ENCODE data around the gene NR3C2.

The NR3C2 gene

GRCh38 chr4:148073349-148073748, 368.9 kb downstream of the NR3C2 start:
- Histone ChIP-seq H3K9me2 (ENCODE audit: low read depth, low read length) (no peaks in the 10 kb centered on the region), H3K36me3 (ENCODE audit: insufficient read depth, low read length) (peaks cover 4% of the 10 kb centered on the region; the same call in 1 of the 2 replicates), H3K27ac (ENCODE audit: low read depth, low read length, poor library complexity, severe bottlenecking) (no peak overlapping the region), H4K20me1 (ENCODE audit: insufficient read depth, low read length) (no peaks in the 10 kb centered on the region), H3K27me3 (ENCODE audit: insufficient read depth, low read length) (no peaks in the 10 kb centered on the region), H3K4me1 (ENCODE audit: insufficient read depth, low read length, severe bottlenecking) (no peaks in the 10 kb centered on the region), H3F3A (ENCODE audit: insufficient read depth, low read length) (no peaks in the 10 kb centered on the region), H3K9ac (ENCODE audit: low read length) (no peak overlapping the region), H3K9me3 (ENCODE audit: low read length) (peaks cover 6% of the 10 kb centered on the region; the same call in 1 of the 2 replicates), H3K79me2 (ENCODE audit: insufficient read depth, low read length) (no peaks in the 10 kb centered on the region), H3K4me2 (ENCODE audit: low read length) (no peak overlapping the region), H2AFZ (ENCODE audit: low read length) (no peak overlapping the region), H3K4me3 (ENCODE audit: low read depth, low read length, poor library complexity, severe bottlenecking) (no peak overlapping the region)
- TF ChIP-seq EZH2 (IDR thresholded peaks at IDR 0.05; ENCODE audit: borderline replicate concordance, low read length): no peak

GRCh38 chr4:148072789-148073188, 369.4 kb downstream of the NR3C2 start:
- TF ChIP-seq EZH2 (IDR thresholded peaks at IDR 0.05; ENCODE audit: borderline replicate concordance, low read length): no peak
- TF ChIP-seq, protein P1, sequence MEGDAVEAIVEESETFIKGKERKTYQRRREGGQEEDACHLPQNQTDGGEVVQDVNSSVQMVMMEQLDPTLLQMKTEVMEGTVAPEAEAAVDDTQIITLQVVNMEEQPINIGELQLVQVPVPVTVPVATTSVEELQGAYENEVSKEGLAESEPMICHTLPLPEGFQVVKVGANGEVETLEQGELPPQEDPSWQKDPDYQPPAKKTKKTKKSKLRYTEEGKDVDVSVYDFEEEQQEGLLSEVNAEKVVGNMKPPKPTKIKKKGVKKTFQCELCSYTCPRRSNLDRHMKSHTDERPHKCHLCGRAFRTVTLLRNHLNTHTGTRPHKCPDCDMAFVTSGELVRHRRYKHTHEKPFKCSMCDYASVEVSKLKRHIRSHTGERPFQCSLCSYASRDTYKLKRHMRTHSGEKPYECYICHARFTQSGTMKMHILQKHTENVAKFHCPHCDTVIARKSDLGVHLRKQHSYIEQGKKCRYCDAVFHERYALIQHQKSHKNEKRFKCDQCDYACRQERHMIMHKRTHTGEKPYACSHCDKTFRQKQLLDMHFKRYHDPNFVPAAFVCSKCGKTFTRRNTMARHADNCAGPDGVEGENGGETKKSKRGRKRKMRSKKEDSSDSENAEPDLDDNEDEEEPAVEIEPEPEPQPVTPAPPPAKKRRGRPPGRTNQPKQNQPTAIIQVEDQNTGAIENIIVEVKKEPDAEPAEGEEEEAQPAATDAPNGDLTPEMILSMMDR (IDR thresholded peaks at IDR 0.05; ENCODE audit: low read length): no peak
- Histone ChIP-seq H3K27me3 (ENCODE audit: insufficient read depth, low read length) (no peaks in the 10 kb centered on the region), H3K79me2 (ENCODE audit: insufficient read depth, low read length) (no peaks in the 10 kb centered on the region), H3F3A (ENCODE audit: insufficient read depth, low read length) (no peaks in the 10 kb centered on the region), H3K9ac (ENCODE audit: low read length) (no peak overlapping the region), H3K9me3 (ENCODE audit: low read length) (peaks cover 6% of the 10 kb centered on the region; the same call in 1 of the 2 replicates), H3K4me3 (ENCODE audit: low read depth, low read length, poor library complexity, severe bottlenecking) (no peak overlapping the region), H2AFZ (ENCODE audit: low read length) (no peak overlapping the region), H3K27ac (ENCODE audit: low read depth, low read length, poor library complexity, severe bottlenecking) (no peak overlapping the region), H3K36me3 (ENCODE audit: insufficient read depth, low read length) (peaks cover 4% of the 10 kb centered on the region; the same call in 1 of the 2 replicates), H4K20me1 (ENCODE audit: insufficient read depth, low read length) (no peaks in the 10 kb centered on the region), H3K4me2 (ENCODE audit: low read length) (no peak overlapping the region), H3K4me1 (ENCODE audit: insufficient read depth, low read length, severe bottlenecking) (no peaks in the 10 kb centered on the region), H3K9me2 (ENCODE audit: low read depth, low read length) (no peaks in the 10 kb centered on the region)

- H3K36me3 ChIP-seq (ENCODE audit: insufficient read depth, low read length): 0 out of 2 replicates have a peak, but pooled peaks cover 2% of the 10 kb centered on the region
These were observed 371.2 kb downstream of the NR3C2 start for GRCh38 chr4:148071009-148071408.

DNA sequence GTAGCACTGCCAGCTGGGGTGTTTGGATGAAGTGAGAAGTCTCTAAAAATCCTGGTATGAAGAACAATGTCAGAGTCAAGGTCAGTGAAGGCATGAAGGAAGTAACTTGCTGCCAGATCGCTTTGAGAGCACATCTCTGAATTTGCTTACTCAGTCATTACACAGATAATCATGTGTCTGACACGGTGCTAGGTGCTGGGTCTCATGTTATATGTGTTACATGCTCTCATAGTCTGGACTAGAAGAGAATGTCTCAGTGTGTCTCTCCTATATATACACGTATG, 372.4 kb downstream of the NR3C2 start:
- Histone ChIP-seq H3K36me3 (ENCODE audit: insufficient read depth, low read length) (no peaks in the 10 kb centered on the region), H3K79me2 (ENCODE audit: insufficient read depth, low read length) (no peaks in the 10 kb centered on the region), H4K20me1 (ENCODE audit: insufficient read depth, low read length) (no peaks in the 10 kb centered on the region), H3F3A (ENCODE audit: insufficient read depth, low read length) (no peaks in the 10 kb centered on the region), H3K27me3 (ENCODE audit: insufficient read depth, low read length) (no peaks in the 10 kb centered on the region), H3K9me3 (ENCODE audit: low read length) (no peaks in the 10 kb centered on the region; the same call in 1 of the 2 replicates), H3K4me1 (ENCODE audit: insufficient read depth, low read length, severe bottlenecking) (peaks cover 4% of the 10 kb centered on the region), H3K27ac (ENCODE audit: low read depth, low read length, poor library complexity, severe bottlenecking) (no peak overlapping the region), H3K4me3 (ENCODE audit: low read depth, low read length, poor library complexity, severe bottlenecking) (no peak overlapping the region), H3K9ac (ENCODE audit: low read length) (no peak overlapping the region), H3K9me2 (ENCODE audit: low read depth, low read length) (no peaks in the 10 kb centered on the region), H3K4me2 (ENCODE audit: low read length) (no peak overlapping the region), H2AFZ (ENCODE audit: low read length) (no peak overlapping the region)
- TF ChIP-seq EZH2 (IDR thresholded peaks at IDR 0.05; ENCODE audit: borderline replicate concordance, low read length): no peak
- TF ChIP-seq, protein P1 (IDR thresholded peaks at IDR 0.05; ENCODE audit: low read length): no peak

More at GRCh38 chr4:148071009-148071408, 371.2 kb downstream of the NR3C2 start:
- Histone ChIP-seq H3F3A (ENCODE audit: insufficient read depth, low read length) (no peaks in the 10 kb centered on the region), H3K9me2 (ENCODE audit: low read depth, low read length) (no peaks in the 10 kb centered on the region), H2AFZ (ENCODE audit: low read length) (no peak overlapping the region), H3K79me2 (ENCODE audit: insufficient read depth, low read length) (no peaks in the 10 kb centered on the region), H3K27ac (ENCODE audit: low read depth, low read length, poor library complexity, severe bottlenecking) (no peak overlapping the region), H3K9ac (ENCODE audit: low read length) (no peak overlapping the region), H3K4me1 (ENCODE audit: insufficient read depth, low read length, severe bottlenecking) (peaks cover 4% of the 10 kb centered on the region), H3K9me3 (ENCODE audit: low read length) (no peaks in the 10 kb centered on the region; the same call in 1 of the 2 replicates), H3K4me2 (ENCODE audit: low read length) (no peak overlapping the region), H4K20me1 (ENCODE audit: insufficient read depth, low read length) (no peaks in the 10 kb centered on the region), H3K27me3 (ENCODE audit: insufficient read depth, low read length) (no peaks in the 10 kb centered on the region), H3K4me3 (ENCODE audit: low read depth, low read length, poor library complexity, severe bottlenecking) (no peak overlapping the region)
- TF ChIP-seq, protein P1 (IDR thresholded peaks at IDR 0.05; ENCODE audit: low read length): no peak
- no peak for TF ChIP-seq EZH2 (IDR thresholded peaks at IDR 0.05; ENCODE audit: borderline replicate concordance, low read length)

Measured in OCI-LY1 (cell line).